Thyroid gland (tissue), 4 donors: ENCODE results near the gene LYPD3.

ENCODE experiments used
- CTCF ChIP-seq, 6 experiments: fragments of 200-600 bp in 3 of 6; fragments of 450-650 bp in 3 of 6; sonication (generic) in 3 of 6; IDR thresholded peaks; one replicate each; pipeline ENCODE4 v1.5.1; 2016 to 2019; ENCODE audit warnings: antibody characterized with exemption in 6 of 6, mild to moderate bottlenecking in 2 of 6, inconsistent platforms in 1 of 6, moderate library complexity in 1 of 6
- POLR2A ChIP-seq, 2 donors: fragments of 450-650 bp; IDR thresholded peaks; one replicate each; pipeline ENCODE4 v1.6.1; 2017; ENCODE audit warnings: antibody characterized with exemption in 2 of 2, mild to moderate bottlenecking in 2 of 2, moderate library complexity in 1 of 2

- TF ChIP-seq POLR2A (IDR thresholded peaks at IDR 0.05) (no peak), CTCF (IDR thresholded peaks at IDR 0.05) (no peak)
These were observed 35.2 kb downstream of the LYPD3 start for GRCh38 chr19:43430142-43430710.
